Stimulated activated CD4-positive, alpha-beta T cell treated with anti-CD3 and anti-CD28 coated beads, Interleukin-15, amount 100 ng/mL, for 24 hours (primary cell): ENCODE data around the gene CCDC47.
A peak's percentile ranks its signal among the peaks of the same experiment; 100 is the strongest.

Source experiments
- DNase-seq: peaks from one replicate; pipeline ENCODE4 v3.0.0-alpha.2; 2020

Gene CCDC47

GRCh38 chr17:63718988-63719387 lies 54.4 kb downstream of the CCDC47 start:
- DNase-seq = no peak

DNA sequence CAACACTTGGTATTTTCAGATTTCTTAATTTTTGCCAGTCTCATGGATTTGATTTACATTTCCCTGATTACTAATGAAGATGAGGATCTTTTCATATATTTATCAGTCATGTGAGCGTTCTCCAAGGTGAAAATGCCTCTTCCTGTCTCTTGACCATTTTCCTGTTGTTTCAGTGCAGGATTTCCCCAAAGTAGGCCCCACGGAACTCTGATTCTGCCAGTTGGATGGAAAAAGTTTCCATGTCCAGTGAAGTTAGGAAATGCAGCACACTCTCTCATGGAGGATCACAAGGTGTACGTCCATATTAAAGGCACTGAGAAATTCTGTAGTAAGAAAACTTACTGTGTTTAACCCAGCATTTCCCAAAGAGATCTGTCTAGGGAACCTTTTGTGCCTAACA lies 57.0 kb downstream of the CCDC47 start:
- no peak for DNase-seq

DNA sequence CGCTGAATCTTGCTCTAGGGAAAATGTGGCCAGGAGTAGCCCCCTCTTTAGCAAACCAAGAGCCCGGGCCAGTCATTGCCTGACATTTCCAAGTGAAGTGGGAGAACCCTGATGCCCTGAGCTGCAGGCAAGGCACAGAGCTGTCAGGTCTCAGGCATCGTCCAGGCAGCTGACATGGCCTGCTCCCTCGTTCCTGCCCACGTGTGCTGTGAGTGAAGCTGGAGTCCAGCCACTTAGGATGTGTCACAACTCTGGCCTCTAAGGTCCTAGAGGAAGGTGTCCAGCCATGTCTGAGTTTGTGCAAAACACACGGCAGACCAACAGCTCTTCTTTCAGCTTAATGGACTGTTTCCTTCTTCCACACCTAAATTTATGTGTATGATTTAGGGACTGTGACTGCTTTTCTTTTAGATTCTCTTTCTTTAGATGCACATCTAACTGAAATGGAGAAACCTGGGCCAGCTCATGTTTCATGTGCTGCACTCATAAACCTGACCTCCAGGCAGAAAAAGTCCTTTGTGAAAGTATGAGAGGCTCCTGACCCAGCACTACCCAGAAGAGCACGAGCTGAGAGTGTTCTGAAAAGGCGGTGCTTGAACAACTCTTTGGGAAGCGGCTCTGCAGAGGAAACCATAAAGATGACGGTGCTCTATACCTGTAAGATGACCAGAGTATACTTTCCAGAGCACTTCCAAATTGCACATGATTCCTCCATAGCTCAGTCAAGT lies 58.7 kb downstream of the CCDC47 start:
- DNase-seq = no peak

DNA sequence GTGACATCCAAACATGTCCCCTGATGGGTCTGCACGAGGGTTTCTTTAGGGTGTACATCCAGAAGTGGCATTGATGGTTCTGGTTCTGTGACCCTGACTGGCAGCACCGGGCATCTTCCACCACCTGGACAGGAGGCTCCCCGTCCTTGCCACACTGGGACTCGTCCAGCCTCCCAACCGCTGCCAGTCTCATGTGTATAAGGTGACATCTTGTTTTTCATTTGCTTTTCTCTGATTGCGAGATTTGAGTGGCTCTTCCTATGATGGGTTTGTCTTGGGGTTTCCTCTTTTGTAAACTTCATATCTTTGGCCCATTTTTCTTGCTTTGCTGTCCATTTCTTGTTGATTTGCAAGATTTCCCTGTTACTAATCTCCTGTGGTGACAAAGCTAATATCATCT lies 64.3 kb downstream of the CCDC47 start:
- no peak for DNase-seq

DNA sequence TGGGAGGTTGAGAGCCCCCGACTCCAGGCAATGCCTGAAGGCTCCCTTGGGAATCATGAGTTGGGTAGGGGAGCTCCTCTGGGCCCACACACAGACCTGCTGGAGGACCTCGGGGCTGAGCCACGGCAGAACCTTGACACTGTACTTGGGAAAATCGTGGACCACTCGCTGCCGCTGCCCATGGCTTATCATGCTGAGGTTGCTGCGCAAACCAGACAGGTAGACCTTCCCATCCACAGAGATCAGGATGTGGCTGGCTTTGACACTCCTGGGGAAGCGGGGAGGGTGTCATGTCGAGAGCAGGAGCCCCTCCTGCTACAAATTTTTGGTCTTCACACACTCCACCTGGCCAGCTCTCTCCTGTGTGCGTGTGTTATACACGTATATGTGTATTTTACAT lies 66.2 kb downstream of the CCDC47 start:
- DNase-seq = no peak

- DNase-seq = no peak
Measured at GRCh38 chr17:63706336-63707082, 66.9 kb downstream of the CCDC47 start.

DNA sequence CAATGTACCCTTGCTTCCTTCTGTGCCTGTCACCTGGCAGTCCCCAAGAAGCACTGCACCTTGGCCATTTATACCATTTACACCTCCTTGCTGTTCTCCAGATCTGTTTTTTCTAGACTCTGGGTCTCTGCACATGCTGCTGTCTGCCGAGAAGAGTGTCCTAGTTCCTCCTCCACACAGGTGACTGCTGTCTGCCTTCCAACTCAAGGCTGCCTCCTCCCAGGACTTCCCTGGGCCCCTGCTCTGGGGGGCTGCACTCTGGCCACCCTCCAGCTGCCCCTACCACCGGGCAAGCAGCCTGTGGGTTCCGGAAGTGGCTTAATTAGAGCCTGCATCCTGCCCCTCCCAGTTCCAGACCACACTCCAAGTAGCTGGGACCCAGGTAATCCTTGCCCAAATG lies 67.7 kb downstream of the CCDC47 start:
- no peak for DNase-seq

GRCh38 chr17:63704836-63705235 lies 68.6 kb downstream of the CCDC47 start:
- DNase-seq = no peak

GRCh38 chr17:63704259-63704576 lies 69.2 kb downstream of the CCDC47 start:
- no peak for DNase-seq

GRCh38 chr17:63703556-63704258 lies 69.7 kb downstream of the CCDC47 start:
- no peak for DNase-seq

GRCh38 chr17:63703029-63703428 lies 70.4 kb downstream of the CCDC47 start:
- no peak for DNase-seq

DNA sequence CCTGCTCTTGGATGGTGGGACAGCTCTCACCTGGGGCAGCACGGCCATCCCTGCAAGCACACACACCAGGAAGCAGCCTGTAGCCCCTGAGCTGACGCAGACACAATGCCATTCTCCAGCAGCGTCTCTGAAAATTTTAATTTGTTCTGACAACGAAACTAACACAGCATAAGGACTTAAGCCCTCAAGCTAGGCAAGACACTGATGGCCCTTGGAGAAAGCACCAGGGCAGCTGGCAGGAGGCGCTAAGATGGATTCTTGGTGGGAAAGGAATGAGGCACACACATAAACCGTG lies 70.7 kb downstream of the CCDC47 start:
- no peak for DNase-seq

DNA sequence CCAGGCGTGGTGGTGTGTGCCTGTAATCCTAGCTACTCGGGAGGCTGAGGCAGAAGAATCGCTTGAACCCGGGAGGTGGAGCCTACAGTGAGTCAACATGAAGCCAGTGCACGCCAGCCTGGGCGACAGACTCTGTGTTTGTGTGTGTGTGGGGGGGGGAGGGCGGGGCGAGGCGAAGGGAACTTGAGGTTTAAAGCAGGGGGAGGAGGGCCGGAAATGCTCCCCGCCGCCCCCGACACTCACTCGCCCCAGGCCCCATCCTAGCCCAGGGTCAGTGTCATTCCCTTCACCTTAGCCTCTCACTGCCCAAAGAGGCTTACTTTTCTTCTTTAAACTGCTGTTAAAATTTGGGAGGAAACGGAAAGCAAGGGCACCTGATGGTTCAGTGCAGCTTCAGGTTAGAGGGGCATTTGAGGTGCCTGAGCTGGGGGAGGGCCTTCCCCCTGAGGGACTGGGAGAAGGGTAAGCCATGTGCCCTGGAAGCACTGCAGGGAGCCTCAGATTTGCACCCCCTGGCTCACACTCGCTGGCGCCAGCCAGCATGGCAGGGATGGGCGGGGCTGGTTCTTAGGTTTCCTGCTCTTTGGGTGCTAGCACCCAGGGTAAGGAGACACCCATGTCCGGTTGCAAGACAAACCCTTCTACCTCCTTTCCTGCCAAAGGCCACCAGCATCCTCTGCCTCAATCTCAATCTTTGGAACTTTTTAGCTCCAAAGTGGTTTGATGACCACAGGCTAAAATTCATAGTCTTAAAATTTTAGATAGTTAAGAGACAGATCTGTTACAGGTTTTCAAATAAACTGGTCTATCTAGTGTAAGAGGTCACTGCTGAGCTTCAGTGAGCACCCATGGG lies 71.3 kb downstream of the CCDC47 start:
- DNase-seq = peak; percentile 85

DNA sequence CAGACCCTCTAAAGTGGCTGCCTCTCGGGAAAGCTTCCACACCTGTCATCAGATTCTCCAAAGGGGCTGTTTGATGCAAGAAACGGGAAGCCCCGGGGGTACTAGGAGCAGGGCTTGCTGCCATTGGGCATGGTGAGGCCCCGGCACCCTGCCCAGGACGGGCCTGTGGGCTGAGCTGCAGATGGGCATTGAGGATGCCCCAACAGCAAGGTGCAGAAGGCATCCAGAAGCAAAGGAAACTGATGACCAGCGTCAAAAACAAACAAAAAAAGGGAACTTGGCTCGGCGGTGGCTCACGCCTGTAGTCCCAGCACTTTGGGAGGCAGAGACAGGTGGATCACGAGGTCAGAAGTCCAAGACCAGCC lies 72.0 kb downstream of the CCDC47 start:
- no peak for DNase-seq

- peak; percentile 59 for DNase-seq
Measured at GRCh38 chr17:63700528-63701455, 72.6 kb downstream of the CCDC47 start.

DNA sequence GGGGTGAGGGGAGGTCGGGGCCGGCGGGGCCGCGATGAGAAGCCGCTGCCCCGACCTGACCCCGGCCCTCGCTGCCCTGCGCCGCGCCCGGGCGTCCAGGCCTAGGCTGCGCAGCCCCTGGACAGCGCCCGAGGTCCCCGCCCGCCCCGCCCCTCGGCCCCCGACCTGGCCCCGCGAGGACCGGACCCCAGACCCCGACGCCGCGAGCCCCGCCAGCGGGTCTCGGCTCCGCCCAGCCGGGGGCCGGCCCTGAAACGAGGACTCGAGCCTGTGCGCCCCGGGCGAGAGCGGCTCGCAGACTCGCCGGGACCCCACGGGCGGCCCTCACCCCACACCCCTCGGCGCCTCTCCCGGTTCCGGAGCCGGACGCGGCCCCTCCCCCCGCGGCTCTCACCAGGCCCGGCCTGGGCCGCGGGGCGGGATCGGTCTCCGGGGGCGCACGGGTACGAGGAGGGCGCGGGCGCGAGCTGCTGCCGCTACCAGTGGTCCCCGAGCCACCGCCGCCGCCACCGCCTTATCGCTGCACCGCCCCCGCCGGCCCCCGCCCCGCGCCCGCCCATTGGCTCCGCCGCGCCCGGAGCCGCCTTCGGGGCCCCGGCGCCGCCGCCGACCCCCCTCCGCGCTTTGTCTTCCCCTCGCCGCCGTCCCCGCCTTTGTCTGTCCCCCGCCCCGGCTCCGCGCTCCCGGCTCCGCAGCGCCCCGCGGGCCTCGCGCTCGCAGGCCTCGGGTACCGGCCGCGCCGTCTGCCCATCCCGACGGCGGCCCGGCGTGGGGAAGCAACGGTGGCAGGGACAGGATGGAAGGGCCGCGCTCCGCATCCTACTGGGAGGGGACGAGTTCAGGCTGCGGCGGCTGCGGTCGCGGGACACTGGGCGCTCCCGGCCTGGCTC lies 73.5 kb downstream of the CCDC47 start, which contains the start of gene LIMD2:
Gene LIMD2 (minus strand): TSS at position 488 of the 890 bp plus-strand sequence. CDS start 827 bp downstream, outside the sequence.
- DNase-seq = peak; percentile 87

DNA sequence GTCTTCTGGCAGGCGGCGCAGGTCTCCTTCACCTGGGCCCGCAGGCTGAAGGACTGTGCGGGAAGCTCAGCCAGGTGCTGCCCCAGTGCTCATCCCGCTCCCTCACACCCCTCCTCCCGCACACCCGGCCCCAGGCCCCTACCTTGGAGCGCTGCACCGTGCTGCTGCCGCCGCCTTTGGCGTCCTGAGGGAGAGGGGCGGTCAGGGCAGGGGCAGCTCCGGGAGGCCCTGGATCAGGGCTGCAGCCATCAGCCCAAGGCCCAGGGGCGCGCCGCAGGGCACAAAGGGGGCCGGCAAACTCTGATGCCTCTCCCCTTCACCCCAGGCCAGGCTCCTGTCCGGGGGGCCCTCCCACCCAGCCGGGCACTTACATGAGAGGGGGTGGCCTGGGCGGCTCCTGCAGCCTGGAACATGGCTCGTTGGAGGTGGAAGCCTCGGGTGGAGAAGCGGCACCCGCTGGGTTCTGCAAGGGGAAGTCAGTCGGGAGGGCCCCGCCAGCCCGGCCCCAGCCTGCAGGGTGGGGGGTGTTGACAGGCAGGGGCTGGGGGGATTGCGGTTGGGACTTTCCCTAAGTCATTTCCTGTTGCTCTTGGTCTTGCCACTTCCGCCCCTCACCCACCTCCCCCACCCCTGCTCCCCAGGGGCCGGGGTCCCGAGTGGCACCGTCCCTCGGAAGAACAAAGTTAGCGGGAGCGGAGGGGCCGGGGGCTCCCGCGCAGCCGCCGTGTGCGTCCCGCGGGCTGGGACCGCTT lies 74.3 kb downstream of the CCDC47 start:
- DNase-seq = peak; percentile 84

DNA sequence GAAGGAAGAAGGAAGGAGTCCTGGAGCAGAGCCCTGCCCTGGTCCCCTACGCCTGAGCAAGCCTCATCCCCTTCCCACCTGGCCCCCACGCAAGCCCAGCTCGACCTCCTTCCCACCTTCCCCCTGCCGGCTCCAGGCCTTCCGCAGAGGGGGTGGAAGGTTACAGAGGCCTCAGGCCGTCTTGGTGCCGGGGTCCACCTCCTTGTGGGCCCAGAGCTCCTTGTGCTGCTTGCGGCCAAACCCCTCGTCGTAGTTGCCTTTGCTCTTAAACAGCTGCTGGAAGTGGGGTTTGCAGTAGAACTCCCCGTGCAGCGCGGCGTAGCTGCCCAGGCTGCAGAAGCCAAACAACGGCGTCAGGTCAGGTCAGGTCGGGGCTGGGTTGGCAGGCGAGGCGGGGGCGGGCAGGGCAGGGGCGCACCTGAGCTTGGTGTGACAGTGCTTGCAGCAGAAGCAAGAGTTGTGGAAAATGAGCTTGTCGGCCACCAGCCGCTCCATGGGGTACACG lies 75.0 kb downstream of the CCDC47 start:
- peak; percentile 53 for DNase-seq

DNA sequence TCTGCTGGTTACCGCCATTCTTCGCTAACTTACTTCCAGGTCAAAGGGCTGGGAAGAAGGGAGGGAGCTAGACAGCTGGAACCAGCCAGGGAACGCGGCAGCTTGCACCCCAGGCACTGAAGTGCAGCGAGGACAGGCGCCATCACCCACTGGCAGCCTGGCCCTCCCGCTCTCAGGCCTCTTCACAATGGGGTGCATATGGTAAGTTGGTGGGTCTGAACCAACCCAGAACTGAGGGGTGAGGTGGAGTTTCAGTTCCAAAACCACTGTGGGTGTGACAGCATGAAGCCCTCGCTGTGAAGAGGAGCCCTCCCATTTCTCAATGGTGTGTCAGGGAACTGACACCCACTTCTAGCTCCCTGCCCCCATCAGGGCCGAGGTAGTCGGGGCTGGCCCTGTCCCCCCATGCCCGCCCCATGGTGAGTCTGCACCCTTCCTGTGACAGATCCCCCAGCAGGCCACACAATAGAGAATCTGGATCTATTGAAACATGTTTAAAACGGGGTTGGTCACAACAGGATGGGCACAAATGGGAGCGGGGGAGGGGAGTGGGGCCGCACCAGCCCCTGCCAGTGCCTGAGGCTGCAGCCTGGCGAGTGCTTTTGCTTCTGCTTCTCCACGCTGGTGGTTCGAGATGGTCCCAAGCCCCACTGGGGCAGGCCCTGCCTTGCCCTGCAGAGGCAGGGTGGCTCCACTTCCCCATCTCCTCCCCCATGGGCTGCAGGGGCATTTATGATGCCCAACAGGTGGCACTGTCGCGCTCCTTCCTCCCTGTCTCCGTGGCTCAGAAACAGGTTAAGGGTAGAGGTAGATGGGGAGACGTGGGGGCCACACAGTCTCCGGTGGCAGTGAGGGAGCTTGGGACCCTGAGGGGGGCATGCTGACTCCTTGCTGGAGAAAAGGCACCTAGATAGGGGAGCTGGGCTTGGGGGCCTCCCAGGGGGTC lies 75.8 kb downstream of the CCDC47 start:
- DNase-seq = peak; percentile 79
